KOPT-K1 (cell line): Measurements from ENCODE around the gene SIPA1.

Experiments
- H3K27ac ChIP-seq: fragments of 200-600 bp; sonication (generic); 2 replicates; pipeline ENCODE4 v1.5.1; 2016; ENCODE audit warnings: antibody characterized with exemption, mild to moderate bottlenecking, low read depth, low read length; ENCODE audit not compliant: poor library complexity, severe bottlenecking
- H3K36me3 ChIP-seq: fragments of 200-600 bp; sonication (generic); 2 replicates; pipeline ENCODE4 v1.5.1; 2017; ENCODE audit warnings: antibody characterized with exemption, mild to moderate bottlenecking, low read length, moderate library complexity; ENCODE audit not compliant: insufficient read depth
- H3K9me3 ChIP-seq: fragments of 200-600 bp; sonication (generic); 2 replicates; pipeline ENCODE4 v1.5.1; 2017; ENCODE audit warnings: antibody characterized with exemption, low read length, mild to moderate bottlenecking; ENCODE audit not compliant: insufficient read depth, poor library complexity, severe bottlenecking

SIPA1 gene, protein sequence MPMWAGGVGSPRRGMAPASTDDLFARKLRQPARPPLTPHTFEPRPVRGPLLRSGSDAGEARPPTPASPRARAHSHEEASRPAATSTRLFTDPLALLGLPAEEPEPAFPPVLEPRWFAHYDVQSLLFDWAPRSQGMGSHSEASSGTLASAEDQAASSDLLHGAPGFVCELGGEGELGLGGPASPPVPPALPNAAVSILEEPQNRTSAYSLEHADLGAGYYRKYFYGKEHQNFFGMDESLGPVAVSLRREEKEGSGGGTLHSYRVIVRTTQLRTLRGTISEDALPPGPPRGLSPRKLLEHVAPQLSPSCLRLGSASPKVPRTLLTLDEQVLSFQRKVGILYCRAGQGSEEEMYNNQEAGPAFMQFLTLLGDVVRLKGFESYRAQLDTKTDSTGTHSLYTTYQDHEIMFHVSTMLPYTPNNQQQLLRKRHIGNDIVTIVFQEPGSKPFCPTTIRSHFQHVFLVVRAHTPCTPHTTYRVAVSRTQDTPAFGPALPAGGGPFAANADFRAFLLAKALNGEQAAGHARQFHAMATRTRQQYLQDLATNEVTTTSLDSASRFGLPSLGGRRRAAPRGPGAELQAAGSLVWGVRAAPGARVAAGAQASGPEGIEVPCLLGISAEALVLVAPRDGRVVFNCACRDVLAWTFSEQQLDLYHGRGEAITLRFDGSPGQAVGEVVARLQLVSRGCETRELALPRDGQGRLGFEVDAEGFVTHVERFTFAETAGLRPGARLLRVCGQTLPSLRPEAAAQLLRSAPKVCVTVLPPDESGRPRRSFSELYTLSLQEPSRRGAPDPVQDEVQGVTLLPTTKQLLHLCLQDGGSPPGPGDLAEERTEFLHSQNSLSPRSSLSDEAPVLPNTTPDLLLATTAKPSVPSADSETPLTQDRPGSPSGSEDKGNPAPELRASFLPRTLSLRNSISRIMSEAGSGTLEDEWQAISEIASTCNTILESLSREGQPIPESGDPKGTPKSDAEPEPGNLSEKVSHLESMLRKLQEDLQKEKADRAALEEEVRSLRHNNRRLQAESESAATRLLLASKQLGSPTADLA

DNA sequence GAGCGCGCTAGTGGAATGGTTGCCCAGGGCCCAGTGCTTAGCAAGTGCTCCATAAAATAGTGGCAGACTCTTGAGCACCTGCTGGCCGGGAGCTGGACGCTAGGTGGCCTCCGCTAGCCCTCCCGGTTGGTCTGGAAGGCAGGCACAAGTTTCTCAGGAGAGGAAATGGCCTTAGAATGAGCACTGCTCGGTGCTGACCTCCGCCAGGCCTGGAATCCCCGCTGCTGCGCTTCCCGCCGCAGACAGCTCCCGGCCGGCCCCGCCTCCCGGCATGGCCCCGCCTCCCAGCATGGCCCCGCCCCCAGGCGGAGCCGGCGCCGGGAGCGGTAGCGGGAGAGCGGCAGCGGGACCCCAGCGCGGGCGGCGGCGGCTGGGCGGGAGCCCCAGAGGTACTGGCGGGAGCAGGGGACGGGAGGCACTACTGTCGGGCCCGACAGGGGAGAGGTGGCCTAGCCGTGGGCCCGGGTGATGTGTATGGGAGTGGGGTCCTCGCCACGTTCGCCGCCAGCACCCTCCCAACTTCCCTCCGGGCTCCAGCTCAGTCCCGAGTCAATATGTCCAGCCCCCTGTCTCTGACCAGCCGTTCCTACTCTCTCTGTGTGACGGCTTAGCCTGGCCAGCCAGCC is at the start of gene SIPA1:
TSS of gene SIPA1 (plus strand) at position 308 of the 626 bp plus-strand sequence. CDS start 2,821 bp downstream, outside the sequence.
- peaks cover 43% of the 10 kb centered on the region for H3K36me3 ChIP-seq
- no peaks in the 10 kb centered on the region for H3K9me3 ChIP-seq
- peak within 1 kb of the TSS; percentile 64 for H3K27ac ChIP-seq

DNA sequence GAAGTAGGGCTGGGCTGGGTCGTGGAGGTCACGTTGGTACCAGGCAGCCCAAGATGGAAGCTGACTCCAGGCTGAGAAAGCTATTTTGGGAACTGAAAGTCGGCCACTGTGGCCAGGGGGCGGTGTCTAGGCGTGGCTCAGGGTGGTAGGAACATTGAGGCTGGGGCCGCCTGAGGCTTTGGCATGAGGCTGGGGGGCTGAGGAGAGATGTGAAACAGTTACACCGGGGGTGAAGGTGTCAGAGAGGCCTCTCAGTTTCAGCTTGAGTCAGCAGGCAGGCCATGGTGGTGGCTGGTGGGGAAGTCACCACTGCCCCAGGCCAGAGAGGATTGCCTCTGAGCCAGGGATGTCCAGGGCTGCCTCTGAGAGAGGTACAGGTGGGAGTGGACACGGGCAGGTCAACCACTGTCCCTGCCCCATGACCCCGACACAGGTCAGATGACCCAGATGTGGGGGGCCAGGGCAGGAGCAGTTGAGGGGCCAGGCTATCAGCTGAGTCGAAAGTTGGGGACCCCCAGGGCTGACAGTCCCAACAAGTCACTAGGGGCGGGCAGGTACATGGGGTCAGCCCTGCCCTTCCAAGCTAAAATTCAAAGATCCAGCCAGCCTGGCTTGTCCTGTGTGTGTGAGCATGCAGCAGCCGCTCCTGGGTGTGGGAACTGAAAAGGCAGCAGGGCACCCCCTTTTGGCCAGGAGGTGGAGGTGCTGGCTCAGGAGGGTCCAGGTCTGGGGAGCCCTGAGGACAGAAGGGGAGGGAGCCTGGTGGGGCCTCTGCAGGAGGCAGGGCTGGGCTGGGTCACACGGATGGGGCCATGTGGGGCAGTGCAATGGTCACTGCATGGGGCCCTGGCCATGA is 49.5 kb upstream of the SIPA1 start:
- Histone ChIP-seq H3K36me3 (peaks cover 64% of the 10 kb centered on the region), H3K27ac (peak overlapping the region; percentile 16), H3K9me3 (no peaks in the 10 kb centered on the region)

DNA sequence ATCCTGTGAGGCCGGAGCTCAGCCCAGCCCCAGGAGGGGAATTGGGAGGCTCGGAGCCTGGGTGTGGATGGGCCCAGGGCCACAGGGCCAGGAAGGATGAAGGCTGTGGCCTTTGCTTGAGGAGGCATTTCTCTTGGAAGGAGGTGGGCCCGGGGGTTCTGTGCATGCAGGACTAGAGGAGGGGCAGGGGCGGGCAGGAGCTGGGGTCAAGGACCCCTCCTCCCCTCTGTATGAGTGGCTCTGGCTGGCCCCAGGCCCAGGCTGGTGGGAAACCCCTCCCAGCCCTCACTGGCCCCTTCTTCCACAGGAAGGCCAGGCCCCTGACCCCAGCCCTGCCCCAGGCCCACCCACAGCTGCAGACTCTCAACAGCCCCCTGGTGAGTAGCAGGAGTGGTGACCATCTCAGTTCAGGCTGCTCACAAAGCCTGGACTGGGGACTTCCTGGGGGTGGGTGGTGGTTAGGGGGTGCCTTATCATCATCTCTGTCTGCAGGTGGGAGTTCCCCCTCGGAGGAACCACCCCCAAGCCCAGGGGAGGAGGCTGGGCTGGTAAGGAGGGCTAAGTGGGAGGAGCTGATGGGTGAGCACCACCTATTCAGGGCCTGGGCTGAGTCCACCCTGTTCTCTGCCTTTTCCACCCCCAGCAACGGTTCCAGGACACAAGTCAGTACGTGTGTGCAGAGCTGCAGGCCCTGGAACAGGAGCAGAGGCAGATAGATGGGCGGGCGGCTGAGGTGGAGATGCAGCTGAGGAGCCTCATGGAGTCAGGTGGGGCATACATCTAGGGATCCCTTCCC is 48.3 kb upstream of the SIPA1 start:
- no peaks in the 10 kb centered on the region for H3K9me3 ChIP-seq
- peak overlapping the region; percentile 6 for H3K27ac ChIP-seq
- H3K36me3 ChIP-seq, result peaks cover 59% of the 10 kb centered on the region

GRCh38 chr11:65590240-65590738 is 47.6 kb upstream of the SIPA1 start:
- Histone ChIP-seq H3K27ac (no peak overlapping the region), H3K9me3 (no peaks in the 10 kb centered on the region), H3K36me3 (peaks cover 56% of the 10 kb centered on the region)

DNA sequence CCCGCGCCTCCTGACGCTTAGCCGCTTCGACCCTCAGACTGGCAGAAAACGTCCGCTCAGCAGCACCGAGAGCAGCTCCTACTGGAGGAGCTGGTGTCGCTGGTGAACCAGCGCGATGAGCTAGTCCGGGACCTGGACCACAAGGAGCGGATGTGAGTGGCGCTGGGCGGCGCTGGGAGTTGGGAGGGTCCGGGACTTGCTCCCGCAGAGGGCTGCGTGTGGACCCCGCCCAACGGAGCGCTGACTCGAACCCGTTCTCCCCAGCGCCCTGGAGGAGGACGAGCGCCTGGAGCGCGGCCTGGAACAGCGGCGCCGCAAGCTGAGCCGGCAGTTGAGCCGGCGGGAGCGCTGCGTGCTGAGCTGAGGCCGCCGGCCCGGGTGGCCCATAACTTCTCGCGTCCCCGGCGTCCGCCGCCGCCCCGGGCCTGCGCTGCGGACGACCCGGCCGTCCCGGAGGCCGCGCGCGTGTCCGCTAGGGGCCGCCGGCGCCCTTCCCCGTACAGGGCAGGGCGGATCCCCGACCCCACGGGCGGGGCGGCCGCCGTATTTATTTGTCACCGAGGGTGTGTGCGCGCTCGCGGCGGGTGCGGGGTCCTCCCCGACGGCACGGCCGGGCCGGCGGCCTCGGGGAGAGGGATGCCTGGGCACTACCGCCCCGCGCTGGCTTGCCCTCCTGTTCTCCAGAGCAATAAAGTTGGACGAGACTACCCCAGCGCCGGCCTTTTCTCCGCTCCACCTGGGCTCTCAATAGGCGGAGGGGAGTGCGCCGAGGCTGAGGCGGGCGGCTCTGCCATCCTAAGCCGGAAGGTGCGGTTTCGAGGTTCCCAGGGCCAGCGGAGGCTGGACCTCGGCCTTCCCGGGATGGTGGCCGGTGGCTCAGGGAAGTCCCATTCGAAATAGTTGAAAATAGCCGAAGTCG is 45.7 kb upstream of the SIPA1 start:
- Histone ChIP-seq H3K27ac (no peak overlapping the region), H3K36me3 (peaks cover 40% of the 10 kb centered on the region), H3K9me3 (no peaks in the 10 kb centered on the region)

GRCh38 chr11:65592858-65593517 is 44.9 kb upstream of the SIPA1 start:
- Histone ChIP-seq H3K27ac (no peak overlapping the region), H3K36me3 (peaks cover 47% of the 10 kb centered on the region), H3K9me3 (no peaks in the 10 kb centered on the region)

GRCh38 chr11:65593518-65594414 is 44.1 kb upstream of the SIPA1 start:
- no peaks in the 10 kb centered on the region for H3K9me3 ChIP-seq
- H3K27ac ChIP-seq, result no peak overlapping the region
- peaks cover 55% of the 10 kb centered on the region for H3K36me3 ChIP-seq

DNA sequence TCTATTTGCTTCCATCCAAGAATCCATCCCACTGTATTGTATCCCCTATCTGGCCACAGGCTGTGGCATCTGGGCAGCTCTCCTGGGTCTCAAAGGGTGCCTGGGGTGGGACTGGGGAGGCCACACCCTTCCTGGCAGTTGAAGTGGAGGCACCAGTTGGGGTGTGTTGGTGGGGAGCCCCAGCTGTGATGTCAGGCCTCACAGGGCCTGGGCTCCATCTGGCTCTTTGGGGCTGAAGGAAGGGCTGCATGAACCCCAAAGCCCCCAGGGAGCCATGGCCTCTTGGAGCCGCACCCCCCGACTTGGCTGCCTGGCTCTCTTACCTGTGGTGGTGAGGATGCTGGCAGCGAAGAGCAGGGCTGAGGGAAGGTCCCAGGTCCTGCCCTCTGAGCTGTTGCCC is 42.8 kb upstream of the SIPA1 start:
- Histone ChIP-seq H3K27ac (no peak overlapping the region), H3K9me3 (no peaks in the 10 kb centered on the region)

GRCh38 chr11:65595543-65596281 is 42.2 kb upstream of the SIPA1 start, which contains the start of gene KCNK7:
KCNK7 (minus strand) TSS chr11:65595800; CDS start chr11:65595772, 28 bp downstream.
- H3K36me3 ChIP-seq, result peaks cover 55% of the 10 kb centered on the region
- H3K9me3 ChIP-seq, result no peaks in the 10 kb centered on the region
- no peak within 1 kb of the TSS for H3K27ac ChIP-seq

More for the DNA sequence above, 42.8 kb upstream of the SIPA1 start:
- peaks cover 61% of the 10 kb centered on the region for H3K36me3 ChIP-seq

- H3K36me3 ChIP-seq, result peaks cover 48% of the 10 kb centered on the region
- no peaks in the 10 kb centered on the region for H3K9me3 ChIP-seq
- H3K27ac ChIP-seq, result no peak overlapping the region
Measured at GRCh38 chr11:65596520-65596919, 41.4 kb upstream of the SIPA1 start.

- Histone ChIP-seq H3K9me3 (no peaks in the 10 kb centered on the region), H3K36me3 (peaks cover 40% of the 10 kb centered on the region), H3K27ac (no peak overlapping the region)
Measured at GRCh38 chr11:65598258-65598699, 39.6 kb upstream of the SIPA1 start.
